HG03280 (cell line): ENCODE data around the gene NCOA3.

Source experiments
- ATAC-seq: cut with Tn5 transposase; IDR thresholded peaks from one replicate; pipeline ENCODE4 v1.9.1; 2021; ENCODE audit warnings: mild to moderate bottlenecking, moderate library complexity; ENCODE audit not compliant: unreplicated experiment

NCOA3 gene

DNA sequence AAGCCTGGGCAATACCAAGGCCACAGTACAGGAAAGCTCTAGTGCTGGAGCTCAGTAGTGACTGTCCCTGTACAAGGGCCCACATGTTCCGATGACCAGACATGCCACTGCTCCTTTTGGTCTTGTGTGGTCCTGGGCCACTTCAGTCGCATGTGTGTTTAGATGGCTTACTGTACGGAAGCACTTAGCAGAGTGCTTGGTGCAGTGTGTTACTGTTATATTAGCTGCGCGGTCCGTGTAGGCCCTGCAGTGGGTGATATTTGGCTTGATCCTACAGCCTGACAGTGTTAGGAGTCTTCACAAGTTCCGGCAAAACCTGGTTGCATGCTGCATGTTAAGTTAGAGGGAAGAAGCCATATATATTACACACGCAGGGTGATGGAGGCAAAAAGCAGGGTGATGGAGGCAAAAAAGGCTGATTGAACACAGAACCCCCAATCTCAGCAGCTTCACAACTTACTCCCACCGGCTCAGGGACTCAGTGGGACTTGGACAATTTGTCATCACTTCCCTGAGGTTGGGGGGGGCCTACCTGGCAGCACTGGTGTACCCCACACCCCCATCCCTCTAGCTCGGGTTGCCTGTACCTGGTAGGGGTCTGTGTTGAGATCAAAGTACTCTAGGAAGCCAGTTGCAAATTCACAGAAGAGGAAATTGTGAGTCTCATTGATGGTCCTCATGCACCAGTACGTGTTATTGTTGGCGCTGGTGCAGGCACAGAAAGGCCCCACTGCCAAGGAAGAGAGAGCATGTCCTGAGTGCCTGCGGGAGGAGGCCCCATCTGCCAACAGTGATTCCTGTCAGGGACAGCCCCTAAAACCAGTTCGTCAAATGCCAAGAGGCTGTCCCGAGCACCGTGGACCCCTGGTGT is 161.0 kb downstream of the NCOA3 start:
- no peak for ATAC-seq

DNA sequence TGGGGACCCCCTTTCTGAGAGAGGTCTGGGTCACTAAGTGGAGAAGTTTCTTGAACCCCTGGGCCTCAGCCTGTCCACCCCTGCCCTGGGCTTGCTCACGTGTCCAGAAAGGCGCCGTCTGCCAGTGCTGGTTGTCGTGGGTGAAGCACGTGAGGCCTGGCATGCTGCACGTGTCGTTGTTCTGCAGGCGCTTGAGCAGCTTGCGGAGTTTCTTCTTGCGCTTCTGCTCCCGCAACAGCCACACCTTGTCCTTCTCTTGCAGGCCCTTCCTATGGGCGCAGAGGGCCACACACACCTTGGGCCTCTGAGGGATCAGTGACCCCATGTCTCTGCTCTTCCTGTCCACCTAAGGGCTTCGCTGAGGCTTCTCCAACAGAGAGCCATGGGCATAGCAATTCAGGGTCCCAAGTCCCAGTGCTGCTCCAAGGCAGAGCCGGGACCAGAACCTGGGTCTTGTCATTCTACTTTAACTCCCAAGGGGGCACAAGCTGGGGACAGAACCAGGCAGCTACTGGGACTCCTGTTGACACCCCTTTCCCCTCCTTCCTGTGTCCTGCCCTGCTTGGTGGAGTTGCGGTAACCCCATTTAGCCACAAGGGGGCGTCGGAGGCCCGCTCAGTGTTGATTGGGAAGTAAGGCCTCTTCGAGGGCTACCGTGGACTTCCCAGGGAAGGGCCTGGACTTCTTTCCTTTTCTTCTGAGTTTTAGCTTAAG is 161.8 kb downstream of the NCOA3 start:
- ATAC-seq = no peak

DNA sequence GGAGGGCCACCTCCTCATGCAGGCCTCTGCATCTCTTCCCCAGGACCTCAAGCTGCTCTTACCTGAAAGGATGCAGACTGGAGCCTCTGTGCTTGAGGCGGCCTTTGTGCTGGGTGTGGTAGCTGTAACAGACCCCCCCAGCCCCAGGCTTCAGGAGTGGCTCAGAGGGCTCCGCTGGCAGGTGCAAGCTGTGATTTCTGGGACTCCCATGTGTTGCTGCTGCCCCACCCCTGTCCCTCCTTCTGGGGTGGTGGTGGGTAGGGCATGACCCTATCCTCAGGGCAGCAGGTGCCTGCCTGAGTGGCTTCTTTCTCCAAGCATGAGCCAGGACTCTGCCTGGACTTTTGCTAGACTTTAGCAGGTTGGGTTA is 162.4 kb downstream of the NCOA3 start:
- ATAC-seq = no peak

DNA sequence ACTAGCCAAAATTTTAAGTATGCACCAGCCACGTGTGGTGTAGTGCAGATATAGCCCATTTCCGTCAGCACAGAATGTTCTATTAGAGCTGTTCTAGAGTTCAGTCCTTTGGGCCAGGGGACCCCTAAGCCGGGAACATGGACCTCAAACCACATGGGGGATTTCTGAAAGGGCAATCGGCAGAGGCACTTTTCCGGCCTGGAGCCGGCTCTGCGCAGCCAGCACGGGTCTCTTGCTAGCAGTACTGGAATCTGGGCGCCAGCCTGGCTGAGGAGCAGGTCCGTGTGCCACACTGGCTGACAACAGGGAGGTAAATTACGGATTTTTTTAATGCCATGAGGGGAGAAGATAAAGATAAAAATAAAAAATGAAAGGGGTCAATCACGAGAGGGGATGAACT is 163.1 kb downstream of the NCOA3 start:
- no peak for ATAC-seq

DNA sequence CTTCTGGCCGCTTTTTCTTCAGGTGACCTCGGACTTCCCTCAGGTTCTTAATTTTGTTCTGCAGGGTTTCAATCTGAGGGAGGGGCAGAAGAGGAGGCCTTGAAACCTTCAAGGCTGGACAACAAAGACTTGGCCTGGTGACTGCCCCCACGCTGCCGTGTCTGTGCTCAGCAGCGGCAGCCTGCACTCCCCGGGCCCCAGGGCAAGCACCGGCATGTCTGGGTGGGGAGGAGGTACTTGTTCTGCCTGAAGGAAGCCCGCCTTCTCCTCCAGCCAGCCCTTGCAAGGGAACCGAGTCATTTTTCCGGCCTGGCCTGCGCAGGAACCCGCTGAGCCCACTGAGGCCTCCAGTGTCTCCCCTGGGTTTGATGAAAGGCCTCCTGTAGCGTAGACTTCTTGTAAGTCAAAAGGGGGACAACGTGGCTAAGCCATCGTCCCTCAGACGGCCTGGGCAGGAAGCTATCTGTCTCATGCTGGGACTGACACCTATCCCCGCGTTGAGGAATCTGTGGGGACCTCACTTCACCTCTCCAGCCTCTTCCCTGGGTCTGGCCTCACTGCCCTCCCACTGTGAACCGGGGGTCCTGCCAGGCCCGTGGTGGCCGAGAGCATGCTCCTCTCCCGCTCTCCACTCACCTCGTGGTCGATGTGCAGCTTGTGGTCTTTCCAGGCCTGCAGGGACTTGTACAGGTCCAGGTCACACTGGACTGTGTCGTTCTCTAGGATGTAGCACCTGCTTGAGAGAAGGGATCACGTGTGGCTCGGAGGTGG is 163.7 kb downstream of the NCOA3 start:
- ATAC-seq = no peak

DNA sequence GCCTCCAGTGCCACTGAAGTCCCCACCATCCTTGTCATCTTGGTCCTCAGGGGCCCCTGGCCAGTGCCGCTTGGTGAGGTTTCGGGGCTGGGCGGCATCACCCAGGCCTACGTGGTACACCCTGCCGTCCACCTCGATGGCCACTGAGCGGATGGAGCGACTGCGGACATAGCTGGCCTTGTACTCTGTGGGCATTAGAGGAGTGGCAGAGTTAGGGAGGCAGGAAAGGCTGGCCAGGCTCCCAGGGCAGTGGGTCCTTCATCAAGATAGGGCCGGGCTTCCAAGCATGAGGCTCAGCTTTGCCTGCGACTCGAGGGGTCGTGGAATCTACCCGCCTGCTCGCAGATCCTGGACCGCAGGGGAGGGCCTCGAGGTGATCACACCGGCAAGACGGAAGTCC is 164.6 kb downstream of the NCOA3 start:
- no peak for ATAC-seq

DNA sequence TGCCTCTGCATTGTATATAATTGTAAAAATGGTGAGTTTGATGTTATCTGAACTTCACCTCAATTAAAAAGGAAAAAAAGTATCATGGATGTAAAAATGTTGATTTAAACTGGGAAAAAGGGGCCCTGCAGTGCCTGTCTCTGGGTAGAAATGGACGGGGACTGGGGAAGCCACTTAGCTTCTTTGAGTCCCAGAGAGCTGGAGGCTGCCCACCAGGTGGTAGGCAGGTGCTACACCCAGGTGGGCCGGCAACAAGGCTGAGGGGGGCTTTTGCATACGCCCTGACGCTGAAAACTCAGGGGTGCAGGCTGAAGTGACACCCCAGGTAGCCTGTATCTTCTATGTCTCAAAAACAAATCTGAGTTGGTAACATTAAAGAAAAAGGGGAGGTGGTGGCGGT is 165.4 kb downstream of the NCOA3 start:
- no peak for ATAC-seq

DNA sequence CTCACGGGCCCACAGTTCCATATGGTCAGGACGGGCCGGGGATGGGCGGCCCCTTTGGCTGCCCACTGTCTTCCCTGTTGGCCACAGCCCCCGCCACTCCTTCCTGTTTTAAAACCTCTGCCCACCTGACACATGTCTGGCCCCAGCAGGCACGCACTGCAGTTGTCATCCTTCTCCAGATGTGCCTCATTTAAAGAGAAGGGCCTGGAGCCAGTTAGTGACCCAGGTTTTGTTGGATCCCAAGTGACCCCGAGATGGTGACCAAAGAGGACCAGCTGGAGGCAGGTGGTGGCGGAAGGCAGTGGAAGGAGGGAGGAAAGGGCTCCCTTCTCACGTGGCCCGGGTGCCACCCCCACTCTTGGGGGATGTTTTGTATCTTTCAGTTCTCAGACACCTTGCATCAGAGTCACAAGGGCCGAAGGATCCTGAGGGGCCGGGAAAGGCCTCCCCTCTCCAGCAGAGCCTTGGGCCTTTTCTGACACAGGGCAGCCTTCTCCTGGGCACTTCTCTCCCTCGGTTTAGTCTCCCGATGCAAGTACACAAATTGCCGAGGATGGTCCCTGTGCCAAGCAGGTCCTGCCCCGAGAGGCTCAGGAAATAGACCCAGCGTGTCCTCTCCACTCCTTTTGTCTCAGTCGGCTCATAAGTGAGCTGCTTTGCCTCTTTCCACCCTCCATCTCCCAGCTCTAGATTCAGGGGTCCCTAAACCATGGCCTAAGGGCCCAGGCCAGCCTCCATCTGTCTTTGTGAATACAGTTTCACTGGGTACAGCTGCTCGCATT is 166.0 kb downstream of the NCOA3 start:
- ATAC-seq = no peak

DNA sequence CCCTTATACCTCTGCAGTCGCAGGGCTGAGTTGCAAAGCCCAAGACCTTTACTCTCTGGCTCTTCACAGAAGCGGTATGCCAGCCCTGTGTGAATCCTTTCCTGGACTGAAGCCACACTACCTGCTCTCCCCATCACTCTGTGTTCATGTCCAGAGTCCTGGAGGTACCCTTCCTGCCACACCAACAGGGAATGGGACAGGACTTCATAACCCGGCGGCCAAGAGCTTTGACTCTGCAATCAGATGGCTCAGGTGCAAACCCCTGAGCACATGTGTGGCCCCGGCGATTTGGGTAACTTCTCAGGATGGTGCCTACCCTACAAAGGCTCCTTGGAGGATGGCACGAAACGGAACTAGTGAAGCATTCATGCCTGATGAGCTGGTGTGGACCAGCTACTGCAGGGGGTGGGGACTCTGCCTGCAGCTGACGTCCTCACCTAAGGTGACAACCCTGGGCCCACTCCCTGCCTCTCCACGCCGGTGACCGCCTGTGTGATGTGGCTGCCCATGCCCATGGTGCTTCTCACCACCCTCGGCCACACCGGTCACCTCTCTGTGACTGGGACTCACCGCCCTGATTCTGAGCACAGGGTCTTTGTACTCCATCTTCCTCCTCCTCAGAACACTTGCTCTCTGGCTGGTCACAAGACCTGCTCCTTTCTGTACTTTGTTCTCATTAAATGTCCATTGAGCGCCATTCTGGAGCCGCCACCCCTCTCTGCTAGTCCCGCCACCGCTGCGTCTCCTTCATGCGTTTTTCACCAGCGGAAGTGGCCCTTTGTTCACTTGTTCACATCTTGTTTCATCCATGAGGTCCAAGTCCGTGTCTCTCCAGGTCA is 166.8 kb downstream of the NCOA3 start:
- ATAC-seq = no peak

DNA sequence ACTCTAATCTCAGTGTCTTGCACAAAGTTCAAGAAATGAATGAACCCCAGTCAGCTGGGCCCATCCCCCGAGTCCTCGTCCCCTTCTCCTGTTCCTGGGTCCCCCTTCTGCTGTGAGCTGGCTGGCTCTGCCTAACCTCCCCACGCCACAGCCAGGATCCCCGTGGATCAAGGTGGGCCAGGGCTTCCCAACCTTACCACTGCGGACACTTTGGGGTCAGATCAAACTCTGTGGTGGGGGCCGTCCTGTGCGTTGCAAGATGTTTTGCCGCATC is 167.4 kb downstream of the NCOA3 start:
- ATAC-seq = no peak

DNA sequence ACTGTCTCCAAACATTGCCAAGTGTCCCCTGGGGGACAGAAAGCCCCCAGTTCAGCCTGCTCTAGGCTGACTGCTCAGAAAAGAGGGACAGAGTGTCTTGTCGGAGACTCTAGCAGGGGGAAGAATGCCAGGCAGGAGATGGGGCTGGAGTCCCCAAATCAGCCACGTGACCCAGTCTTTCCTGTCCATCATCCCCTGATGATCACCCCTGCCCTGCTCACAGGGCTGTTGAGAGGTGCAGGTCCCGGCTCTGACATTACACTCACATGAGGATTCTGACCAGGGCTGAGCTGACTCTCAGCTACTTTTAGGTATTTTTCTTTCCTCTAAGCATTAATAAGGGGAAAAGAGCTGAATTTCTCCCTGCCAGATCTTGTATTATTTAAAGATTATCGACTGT is 167.8 kb downstream of the NCOA3 start:
- ATAC-seq = no peak

DNA sequence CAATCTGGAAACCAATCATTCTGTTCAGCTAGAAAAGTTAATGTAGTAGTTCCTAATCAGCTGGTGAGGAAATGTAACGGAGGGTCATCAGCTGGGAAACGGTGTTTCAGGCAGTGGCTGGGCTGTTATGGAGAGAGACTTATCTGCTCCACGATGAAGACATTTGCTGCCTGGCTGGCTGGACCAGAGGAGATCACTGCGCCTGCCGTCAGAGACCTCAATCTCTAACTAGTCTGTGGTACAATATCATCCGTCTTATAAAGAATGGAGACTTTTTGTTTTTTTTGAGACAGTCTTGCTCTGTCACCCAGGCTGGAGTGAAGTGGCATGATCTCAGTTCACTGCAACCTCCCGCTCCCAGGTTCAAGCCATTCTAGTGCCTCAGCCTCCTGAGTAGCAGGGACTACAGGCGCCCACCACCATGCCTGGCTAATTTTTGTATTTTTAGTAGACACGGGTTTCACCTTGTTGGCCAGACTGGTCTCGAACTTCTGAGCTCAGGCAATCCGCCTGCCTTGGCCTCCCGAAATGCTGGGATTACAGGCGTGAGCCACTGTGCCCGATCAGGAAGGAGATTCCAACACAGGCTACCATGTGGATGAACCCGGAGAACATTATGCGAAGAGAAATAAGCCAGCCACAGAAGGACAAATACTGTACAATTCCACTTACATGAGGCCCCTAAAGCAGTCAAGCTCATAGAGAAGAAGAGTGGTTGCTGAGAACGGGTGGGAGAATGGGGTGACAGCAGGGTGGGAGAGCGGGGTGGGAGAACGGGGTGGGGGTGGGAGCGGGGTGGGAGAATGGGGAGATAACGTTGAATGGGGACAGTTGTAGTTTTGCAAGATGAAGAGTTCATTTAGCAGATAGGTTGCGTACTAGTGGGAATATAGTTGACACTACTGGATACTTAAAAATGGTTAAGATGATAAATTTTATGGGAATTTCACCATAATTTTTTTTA is 168.5 kb downstream of the NCOA3 start:
- ATAC-seq = no peak

DNA sequence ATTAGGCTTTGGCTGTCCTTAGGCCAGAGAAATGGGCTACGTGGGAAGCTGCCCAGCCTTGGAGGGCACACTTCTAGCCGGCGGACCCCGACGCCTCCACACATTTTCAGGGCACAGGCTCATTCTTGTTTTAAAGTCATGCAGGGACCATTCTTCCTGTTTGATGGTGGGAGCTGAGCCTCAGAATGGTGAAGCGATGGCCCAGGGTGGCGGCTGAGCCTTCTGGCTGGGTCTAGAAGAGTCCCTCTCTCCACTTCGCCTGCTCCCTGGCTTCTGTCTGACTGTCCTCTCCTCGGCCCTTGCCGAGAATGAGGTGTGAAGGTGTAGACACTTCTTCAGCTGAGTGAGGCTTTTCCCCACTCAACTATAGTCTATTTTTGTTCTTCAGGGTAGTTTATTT is 169.2 kb downstream of the NCOA3 start:
- ATAC-seq = no peak

DNA sequence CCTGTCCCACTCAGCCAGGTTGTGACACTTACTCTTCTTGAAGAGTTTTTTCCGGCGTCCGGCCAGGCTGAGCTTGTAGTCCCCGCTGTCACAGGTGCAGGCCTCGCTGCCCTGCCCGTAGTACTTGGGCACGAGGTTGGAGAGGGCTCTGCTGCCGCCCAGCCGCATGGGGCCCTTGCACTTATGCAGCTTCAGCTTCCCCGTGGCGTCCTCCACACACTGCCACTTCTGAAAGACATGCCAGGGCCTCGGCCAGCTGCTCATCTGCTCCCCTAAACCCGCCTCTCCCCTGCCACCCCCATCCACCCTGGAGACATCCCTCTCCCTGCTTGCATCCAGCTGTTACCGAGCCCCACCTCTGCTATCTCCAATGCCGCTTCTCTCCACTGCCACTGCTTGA is 170.5 kb downstream of the NCOA3 start:
- no peak for ATAC-seq

DNA sequence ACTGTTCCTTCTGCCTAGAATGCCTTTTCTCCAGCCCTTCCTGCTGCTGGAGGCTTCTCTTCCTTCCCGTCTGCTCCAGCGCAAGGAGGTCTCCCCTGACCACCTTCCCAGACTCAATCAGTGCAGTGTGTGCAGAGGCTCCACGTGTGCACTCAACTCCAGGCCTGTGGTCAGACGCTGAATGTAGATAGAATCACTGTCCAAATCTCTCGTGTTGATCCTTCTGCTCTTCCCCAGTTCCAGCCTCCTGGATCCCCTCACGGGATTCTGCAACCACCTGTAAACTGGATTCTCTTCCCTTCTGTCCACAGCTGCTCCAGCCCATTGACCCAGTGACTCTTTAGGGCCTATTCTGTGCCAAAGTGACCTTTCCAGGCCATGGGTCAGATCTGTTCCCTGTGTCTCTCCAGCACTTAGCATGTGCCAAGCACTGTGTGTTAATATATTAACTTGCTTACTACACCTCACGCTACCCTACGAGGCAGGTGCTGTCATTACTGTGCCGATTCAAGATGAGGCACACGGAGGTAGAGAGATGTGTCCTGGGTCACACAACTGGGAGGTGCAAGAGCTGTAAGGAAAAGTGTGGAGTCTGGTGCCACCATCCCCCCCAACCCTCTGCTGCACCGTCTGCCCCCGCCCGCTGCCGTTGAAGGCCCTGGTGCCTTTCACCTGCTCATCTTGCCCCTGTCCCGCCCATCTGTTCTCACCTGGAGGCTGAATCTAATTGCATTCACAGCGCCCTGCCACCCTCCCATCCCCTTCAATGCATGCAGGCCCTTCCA is 171.4 kb downstream of the NCOA3 start:
- no peak for ATAC-seq

DNA sequence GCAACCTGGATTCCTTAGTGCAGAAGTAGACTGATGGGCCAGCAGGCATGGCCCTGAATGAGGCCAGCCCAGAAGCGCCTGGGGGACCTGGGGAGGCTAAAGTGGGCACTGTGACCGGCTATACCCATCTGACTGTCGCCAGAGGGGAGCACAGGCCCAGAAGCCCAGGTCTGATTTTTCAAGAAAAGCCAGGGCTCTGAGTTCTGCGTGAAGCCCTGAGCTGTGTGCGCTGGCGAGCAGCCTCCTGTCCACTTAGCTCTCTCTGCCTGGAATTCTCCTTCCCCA is 171.9 kb downstream of the NCOA3 start:
- ATAC-seq = no peak

DNA sequence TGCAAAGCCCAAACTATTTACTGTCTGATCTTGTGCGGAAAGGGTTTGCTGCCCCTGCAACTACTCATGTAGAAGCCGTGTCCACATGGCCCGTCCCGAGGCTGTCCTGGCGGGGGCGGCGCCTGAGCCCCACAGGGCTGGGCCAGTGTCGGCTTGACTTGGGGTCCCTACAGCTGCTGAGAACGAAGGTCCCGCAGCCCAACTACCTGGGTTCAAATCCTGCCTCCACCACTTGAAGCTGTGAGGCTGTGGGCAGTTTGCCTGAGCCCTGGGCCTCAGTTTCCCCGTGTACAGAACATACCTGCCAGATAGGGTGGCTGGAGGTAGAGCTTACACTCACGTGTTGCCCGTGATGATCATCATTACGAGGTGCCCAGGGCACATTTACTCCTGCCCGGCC is 172.5 kb downstream of the NCOA3 start:
- ATAC-seq = no peak

DNA sequence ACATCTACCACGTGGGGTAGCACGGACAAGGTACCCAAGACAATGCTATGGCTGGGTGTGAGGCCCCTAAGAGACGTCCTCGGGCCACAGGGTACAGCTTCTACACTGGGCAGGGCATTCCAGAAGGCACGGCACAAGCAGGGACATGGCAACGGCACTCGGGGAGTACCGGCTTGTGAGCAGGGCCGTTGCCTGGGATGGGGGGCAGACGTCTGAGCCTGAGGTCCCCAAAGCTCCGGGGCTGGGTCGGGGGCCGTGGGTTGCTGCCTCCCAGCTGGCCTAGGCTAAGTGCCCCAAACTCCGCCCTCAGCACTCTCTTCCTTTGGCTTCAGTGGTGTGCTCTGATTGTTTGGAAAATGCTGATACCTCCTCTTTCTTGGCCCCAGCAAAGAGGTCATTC is 173.0 kb downstream of the NCOA3 start:
- no peak for ATAC-seq
